GM12864 (cell line): ENCODE data around the gene SBK3.

Experiments
- DNase-seq: peaks from one replicate; pipeline ENCODE4 v3.0.0-alpha.2; 2011; ENCODE audit warnings: low read depth
- H3K4me3 ChIP-seq: 2 replicates; pipeline ENCODE4 v1.5.1; 2011; ENCODE audit warnings: mild to moderate bottlenecking, low read depth, low read length, control low read depth
- CTCF ChIP-seq: IDR thresholded peaks from 2 replicates; pipeline ENCODE4 v1.5.1; 2011; ENCODE audit warnings: low read depth, mild to moderate bottlenecking, moderate library complexity, low read length, control low read depth, inconsistent platforms; ENCODE audit errors: missing control alignments

Gene SBK3

DNA sequence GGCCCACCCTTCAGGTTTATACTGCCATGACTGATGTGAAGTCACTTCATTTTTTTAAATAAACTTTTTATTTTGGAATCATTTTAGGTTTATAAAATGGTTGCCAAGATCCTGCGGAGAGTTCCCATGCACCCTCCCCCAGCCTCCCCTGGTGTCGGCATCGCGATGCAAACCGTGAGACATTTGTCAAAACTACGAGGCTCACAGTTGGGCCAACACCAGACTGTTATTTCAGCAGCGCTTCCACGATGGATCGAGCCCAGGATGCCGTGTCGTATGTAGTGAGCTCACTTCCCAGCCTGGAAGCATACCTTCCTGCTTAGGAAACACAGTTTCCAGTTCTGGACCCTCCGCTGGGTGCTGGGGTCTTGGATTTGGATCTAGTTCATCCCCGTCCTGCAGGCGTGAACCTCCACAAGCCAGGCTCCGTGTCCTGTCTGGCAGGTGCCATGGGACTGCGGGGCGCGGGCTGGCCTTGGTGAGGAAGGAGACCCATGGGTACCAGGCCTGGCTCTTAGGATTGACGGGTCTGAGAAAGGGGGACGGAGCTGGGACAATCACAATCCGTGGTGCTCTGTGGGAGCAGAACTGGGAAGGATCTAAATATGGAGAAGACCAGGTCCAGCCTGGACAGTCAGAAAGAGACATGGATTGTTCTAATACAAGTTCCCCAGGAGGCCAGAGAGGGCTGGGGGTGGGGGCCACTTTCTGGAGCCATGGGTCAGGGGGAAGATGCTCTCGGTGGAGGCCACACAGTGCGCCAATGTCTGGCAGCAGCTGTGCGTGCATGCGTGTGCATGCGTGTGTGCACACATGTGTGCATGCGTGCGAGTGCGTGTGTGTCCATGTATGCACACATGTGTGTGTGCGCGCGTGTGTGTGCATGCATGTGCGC, 6.0 kb downstream of the SBK3 start:
- no peak for DNase-seq
- TF ChIP-seq CTCF: no peak

DNA sequence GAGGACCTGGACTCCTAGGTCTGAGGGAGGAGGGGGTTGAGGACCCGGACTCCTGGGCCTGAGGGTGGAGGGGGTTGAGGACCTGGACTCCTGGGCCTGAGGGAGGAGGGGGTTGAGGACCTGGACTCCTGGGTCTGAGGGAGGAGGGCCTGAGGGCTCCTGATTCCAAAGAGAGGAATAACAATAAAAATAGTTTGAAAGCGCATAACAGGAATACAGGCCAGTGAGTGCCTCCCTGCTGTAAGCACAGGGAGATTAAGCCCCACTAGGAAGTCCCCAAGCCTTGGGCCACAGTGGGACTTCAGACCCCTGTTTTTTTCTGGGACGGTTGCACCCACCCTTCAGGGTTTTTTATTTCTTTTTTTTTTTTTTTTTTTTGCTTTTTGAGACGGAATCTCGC, 7.2 kb downstream of the SBK3 start:
- no peak overlapping the region for H3K4me3 ChIP-seq
- TF ChIP-seq CTCF: no peak
- no peak for DNase-seq

More for the DNA sequence above, 6.0 kb downstream of the SBK3 start:
- H3K4me3 ChIP-seq: no peak overlapping the region

GRCh38 chr19:55537741-55538111, 7.6 kb downstream of the SBK3 start:
- H3K4me3 ChIP-seq: no peak overlapping the region
- TF ChIP-seq CTCF: no peak
- DNase-seq: no peak

DNA sequence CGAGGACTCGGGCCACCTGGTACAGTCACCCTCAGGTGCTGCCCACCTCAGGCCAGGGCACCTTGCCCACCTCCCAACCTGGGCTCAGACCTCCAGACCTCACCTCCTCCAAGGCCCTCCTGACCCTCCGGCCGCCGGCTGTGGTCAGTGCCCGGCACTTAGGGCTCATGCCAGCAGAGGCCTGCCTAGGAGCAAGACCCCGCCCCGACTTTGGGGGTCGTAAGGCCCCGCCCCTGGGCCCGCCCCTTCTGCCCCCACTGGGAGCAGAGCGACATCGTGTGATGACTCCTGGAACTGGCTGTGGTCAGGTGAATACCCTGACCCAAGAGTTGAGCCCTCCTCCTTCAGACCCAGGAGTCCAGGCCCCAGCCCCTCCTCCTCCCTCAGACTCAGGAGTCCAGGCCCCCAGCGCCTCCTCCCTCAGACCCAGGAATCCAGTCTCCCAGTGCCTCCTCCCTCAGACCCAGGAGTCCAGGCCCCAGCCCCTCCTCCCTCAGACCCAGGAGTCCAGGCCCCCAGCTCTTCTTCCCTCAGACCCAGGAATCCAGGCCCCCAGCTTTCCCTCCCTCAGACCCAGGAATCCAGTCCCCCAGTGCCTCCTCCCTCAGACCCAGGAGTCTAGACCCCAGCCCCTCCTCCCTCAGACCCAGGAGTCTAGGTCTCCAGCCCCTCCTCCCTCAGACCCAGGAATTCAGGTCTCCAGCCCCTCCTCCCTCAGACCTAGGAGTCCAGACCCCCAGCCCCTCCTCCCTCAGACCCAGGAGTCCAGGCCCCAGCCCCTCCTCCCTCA, 8.2 kb downstream of the SBK3 start, which contains the start of gene SBK2:
Gene SBK2 (minus strand): TSS at position 183 of the 790 bp plus-strand sequence. CDS start 839 bp downstream, outside the sequence.
- no peak within 1 kb of the TSS for H3K4me3 ChIP-seq
- TF ChIP-seq CTCF: peak; percentile 13
- no peak for DNase-seq

GRCh38 chr19:55536366-55536765, 9.0 kb downstream of the SBK3 start:
- no peak for TF ChIP-seq CTCF
- no peak for DNase-seq
- no peak overlapping the region for H3K4me3 ChIP-seq

GRCh38 chr19:55535965-55536350, 9.4 kb downstream of the SBK3 start:
- no peak for DNase-seq
- H3K4me3 ChIP-seq: no peak overlapping the region
- TF ChIP-seq CTCF: no peak
